Measurements from ENCODE around the gene LCE5A. TPM values are rescaled to one million over a fixed set of nuclear protein-coding genes. Genes with fewer than 3 reads are reported as not detected.
"Not testable (repeated sequence)": the region's sequence is repeated elsewhere in the genome, so short reads cannot be mapped to it uniquely, and the experiment has no call there.

Gene LCE5A
- polyA plus RNA-seq, 1 donor = not detected

GRCh38 chr1:152517237-152517811 is 6.7 kb downstream of the LCE5A start:
- no peak for DNase-seq

GRCh38 chr1:152519851-152520250 is 9.2 kb downstream of the LCE5A start:
- DNase-seq = no peak

DNA sequence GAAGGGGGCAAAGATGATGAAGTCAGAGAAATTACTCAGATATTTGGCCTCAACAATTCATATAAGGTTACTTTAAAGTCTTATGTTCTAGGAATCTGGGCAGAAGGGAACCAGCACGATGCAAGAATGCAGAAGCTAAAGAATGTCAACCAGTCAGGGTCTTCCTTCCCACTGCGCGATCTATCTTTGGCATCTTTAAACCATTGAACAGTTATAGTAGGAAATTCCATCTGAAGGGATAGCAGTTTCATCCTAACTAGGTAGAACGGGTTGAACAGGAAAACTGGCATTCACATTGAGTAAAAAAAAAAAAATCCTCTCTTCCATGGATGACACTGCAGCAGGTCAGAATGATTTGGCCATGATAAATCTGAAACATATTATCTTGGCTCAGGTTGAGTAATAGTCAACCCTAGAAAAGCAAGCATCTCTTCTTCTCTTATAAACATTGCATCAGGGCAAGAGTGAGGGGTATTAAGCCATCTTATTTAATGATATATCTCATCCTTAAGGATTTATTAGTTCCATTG is 10.0 kb downstream of the LCE5A start:
- DNase-seq = no peak

DNA sequence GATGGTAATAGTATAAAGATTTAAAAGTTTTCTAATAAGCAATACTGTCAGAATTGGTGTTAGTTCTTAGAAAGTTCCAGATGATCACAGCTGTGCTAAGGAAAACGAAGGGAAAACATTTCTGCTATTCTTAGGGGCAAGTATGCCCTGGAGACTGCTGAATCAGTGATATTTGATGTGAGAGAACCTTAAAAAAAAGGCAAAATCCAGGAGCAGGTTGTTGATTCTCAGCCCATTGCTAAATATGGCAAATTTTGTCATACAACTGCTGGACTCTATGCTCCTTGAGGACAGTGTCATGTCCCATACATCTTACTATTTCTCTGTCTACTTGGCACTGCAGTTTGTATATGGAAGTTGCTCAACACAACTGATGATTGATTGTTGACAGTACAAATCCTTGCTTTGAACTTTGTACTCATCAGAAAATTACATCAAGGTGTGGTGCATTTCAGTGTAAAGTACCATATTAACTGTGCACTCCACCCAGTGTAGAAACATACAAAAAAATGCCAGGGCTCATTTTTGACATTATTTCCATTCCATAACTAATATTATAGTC is 14.6 kb downstream of the LCE5A start:
- no peak for DNase-seq

- DNase-seq = no peak
These were observed 22.8 kb downstream of the LCE5A start for GRCh38 chr1:152533327-152533938.

- no peak for DNase-seq
These were observed 25.2 kb downstream of the LCE5A start for GRCh38 chr1:152535774-152536173.

GRCh38 chr1:152537496-152537895 is 26.9 kb downstream of the LCE5A start:
- no peak for DNase-seq

GRCh38 chr1:152539901-152540300 is 29.3 kb downstream of the LCE5A start:
- DNase-seq = no peak

- no peak for DNase-seq
These were observed 33.2 kb downstream of the LCE5A start for GRCh38 chr1:152543820-152544219.

GRCh38 chr1:152546704-152547103 is 36.1 kb downstream of the LCE5A start:
- no peak for DNase-seq

DNA sequence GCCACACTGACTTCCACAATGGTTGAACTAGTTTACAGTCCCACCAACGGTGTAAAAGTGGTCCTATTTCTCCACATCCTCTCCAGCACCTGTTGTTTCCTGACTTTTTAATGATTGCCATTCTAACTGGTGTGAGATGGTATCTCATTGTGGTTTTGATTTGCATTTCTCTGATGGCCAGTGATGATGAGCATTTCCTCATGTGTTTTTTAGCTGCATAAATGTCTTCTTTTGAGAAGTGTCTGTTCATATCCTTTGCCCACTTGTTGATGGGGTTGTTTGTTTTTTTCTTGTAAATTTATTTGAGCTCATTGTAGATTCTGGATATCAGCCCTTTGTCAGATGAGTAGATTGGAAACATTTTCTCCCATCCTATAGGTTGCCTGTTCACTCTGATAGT is 37.8 kb downstream of the LCE5A start:
- not testable (repeated sequence) for DNase-seq

Other genes with a start within 250 kb of the LCE5A start
- gene FLG, start 185.6 kb upstream of the LCE5A start, polyA plus RNA-seq (ENCODE audit: insufficient read length) = 1.1 TPM
- 0.12 TPM for gene FLG2, start 150.8 kb upstream of the LCE5A start, polyA plus RNA-seq (ENCODE audit: insufficient read length)
- not detected for gene CRNN, start 96.5 kb upstream of the LCE5A start, polyA plus RNA-seq (ENCODE audit: insufficient read length)
- not detected for gene CRCT1, start 3.7 kb downstream of the LCE5A start, polyA plus RNA-seq (ENCODE audit: insufficient read length)
- gene LCE3E, start 56.0 kb downstream of the LCE5A start, polyA plus RNA-seq (ENCODE audit: insufficient read length) = not detected
- not detected for gene LCE3D, start 69.7 kb downstream of the LCE5A start, polyA plus RNA-seq (ENCODE audit: insufficient read length)
- not detected for gene LCE3C, start 89.4 kb downstream of the LCE5A start, polyA plus RNA-seq (ENCODE audit: insufficient read length)
- gene LCE3B, start 103.0 kb downstream of the LCE5A start, polyA plus RNA-seq (ENCODE audit: insufficient read length) = not detected
- not detected for gene LCE3A, start 112.3 kb downstream of the LCE5A start, polyA plus RNA-seq (ENCODE audit: insufficient read length)
- gene LCE2D, start 152.6 kb downstream of the LCE5A start, polyA plus RNA-seq (ENCODE audit: insufficient read length) = not detected
- not detected for gene LCE2C, start 164.5 kb downstream of the LCE5A start, polyA plus RNA-seq (ENCODE audit: insufficient read length)
- not detected for gene LCE2B, start 175.3 kb downstream of the LCE5A start, polyA plus RNA-seq (ENCODE audit: insufficient read length)
- gene LCE2A, start 187.5 kb downstream of the LCE5A start, polyA plus RNA-seq (ENCODE audit: insufficient read length) = not detected
- not detected for gene LCE4A, start 197.4 kb downstream of the LCE5A start, polyA plus RNA-seq (ENCODE audit: insufficient read length)
- not detected for gene KPRP, start 247.2 kb downstream of the LCE5A start, polyA plus RNA-seq (ENCODE audit: insufficient read length)

Data from hindlimb muscle (tissue), 1 donor.